ENCODE results near the gene FSIP1.

DNA sequence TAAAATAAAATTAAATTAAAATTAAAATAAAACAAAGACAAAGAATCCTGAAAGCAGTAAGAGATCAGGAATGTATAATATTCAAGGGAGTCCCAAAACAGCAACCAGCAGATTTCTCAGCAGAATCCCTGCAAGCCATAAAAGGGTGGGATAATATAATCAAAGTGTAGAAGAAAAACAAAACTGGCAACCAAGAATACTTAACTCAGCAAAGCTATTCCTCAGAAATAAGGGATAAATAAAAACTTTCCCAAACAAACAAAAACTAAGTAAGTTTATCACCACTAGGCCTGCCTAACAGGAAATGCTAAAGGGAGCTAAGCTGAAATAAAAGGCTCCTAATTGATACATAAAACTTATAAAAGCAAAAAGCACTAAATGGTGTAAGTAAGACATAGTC is 172.0 kb downstream of the FSIP1 start:
- TF ChIP-seq, protein P1, sequence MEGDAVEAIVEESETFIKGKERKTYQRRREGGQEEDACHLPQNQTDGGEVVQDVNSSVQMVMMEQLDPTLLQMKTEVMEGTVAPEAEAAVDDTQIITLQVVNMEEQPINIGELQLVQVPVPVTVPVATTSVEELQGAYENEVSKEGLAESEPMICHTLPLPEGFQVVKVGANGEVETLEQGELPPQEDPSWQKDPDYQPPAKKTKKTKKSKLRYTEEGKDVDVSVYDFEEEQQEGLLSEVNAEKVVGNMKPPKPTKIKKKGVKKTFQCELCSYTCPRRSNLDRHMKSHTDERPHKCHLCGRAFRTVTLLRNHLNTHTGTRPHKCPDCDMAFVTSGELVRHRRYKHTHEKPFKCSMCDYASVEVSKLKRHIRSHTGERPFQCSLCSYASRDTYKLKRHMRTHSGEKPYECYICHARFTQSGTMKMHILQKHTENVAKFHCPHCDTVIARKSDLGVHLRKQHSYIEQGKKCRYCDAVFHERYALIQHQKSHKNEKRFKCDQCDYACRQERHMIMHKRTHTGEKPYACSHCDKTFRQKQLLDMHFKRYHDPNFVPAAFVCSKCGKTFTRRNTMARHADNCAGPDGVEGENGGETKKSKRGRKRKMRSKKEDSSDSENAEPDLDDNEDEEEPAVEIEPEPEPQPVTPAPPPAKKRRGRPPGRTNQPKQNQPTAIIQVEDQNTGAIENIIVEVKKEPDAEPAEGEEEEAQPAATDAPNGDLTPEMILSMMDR (IDR thresholded peaks at IDR 0.05) = no peak
- no peak for TF ChIP-seq POLR2A (IDR thresholded peaks at IDR 0.05)
- TF ChIP-seq EP300 (IDR thresholded peaks at IDR 0.05) = no peak

Data from tibial nerve (tissue), 4 donors.